ENCODE results near the gene ZNF331.
A peak's percentile ranks its signal among the peaks of the same experiment; 100 is the strongest.
"Not testable (repeated sequence)": the region's sequence is repeated elsewhere in the genome, so short reads cannot be mapped to it uniquely, and the experiment has no call there.

ZNF331 gene

GRCh38 chr19:53537521-53538377 lies at the start of gene ZNF331:
Gene ZNF331 (plus strand): TSS chr19:53538145. CDS start chr19:53569377, 31,232 bp downstream.
- H3K4me1 Mint-ChIP-seq: peaks cover 41% of the 10 kb centered on the region
- peaks cover 69% of the 10 kb centered on the region for H3K36me3 Mint-ChIP-seq (ENCODE audit: low read depth)
- peak; percentile 88 for DNase-seq
- H3K9me3 Mint-ChIP-seq: peaks cover 4% of the 10 kb centered on the region
- peak; percentile 80 for ATAC-seq
- H3K27me3 Mint-ChIP-seq: peaks cover 3% of the 10 kb centered on the region
- peak within 1 kb of the TSS; percentile 98 for H3K27ac Mint-ChIP-seq
- H3K4me3 Mint-ChIP-seq: peak within 1 kb of the TSS; percentile 92

GRCh38 chr19:53492153-53492552 lies 45.8 kb upstream of the ZNF331 start:
- Mint-ChIP-seq H3K9me3 (peaks cover 67% of the 10 kb centered on the region), H3K27me3 (no peaks in the 10 kb centered on the region), H3K4me3 (no peak overlapping the region), H3K36me3 (ENCODE audit: low read depth) (peaks cover 82% of the 10 kb centered on the region), H3K4me1 (no peaks in the 10 kb centered on the region), H3K27ac (no peak overlapping the region)
- no peak for ATAC-seq
- DNase-seq: no peak

- H3K4me1 Mint-ChIP-seq, H3K27ac Mint-ChIP-seq, H3K27me3 Mint-ChIP-seq, ATAC-seq, H3K4me3 Mint-ChIP-seq, DNase-seq: not testable (repeated sequence)
- Mint-ChIP-seq H3K36me3 (ENCODE audit: low read depth) (peaks cover 34% of the 10 kb centered on the region), H3K9me3 (peaks cover 56% of the 10 kb centered on the region)
Measured at GRCh38 chr19:53497311-53498023, 40.5 kb upstream of the ZNF331 start.

- peaks cover 54% of the 10 kb centered on the region for H3K9me3 Mint-ChIP-seq
- H3K4me1 Mint-ChIP-seq, H3K27ac Mint-ChIP-seq, ATAC-seq, DNase-seq, H3K4me3 Mint-ChIP-seq: not testable (repeated sequence)
- peaks cover 10% of the 10 kb centered on the region for H3K27me3 Mint-ChIP-seq
- H3K36me3 Mint-ChIP-seq (ENCODE audit: low read depth): peaks cover 28% of the 10 kb centered on the region
Measured at GRCh38 chr19:53498024-53498395, 39.9 kb upstream of the ZNF331 start.

GRCh38 chr19:53503151-53503550 lies 34.8 kb upstream of the ZNF331 start:
- H3K4me3 Mint-ChIP-seq; H3K36me3 Mint-ChIP-seq (ENCODE audit: low read depth); H3K27ac Mint-ChIP-seq; H3K4me1 Mint-ChIP-seq; DNase-seq; ATAC-seq: not testable (repeated sequence)
- H3K9me3 Mint-ChIP-seq: peaks cover 24% of the 10 kb centered on the region
- peaks cover 19% of the 10 kb centered on the region for H3K27me3 Mint-ChIP-seq

- ATAC-seq: not testable (repeated sequence)
Measured at GRCh38 chr19:53503671-53504364, 34.1 kb upstream of the ZNF331 start.

GRCh38 chr19:53504365-53504703 lies 33.6 kb upstream of the ZNF331 start:
- not testable (repeated sequence) for DNase-seq, H3K4me3 Mint-ChIP-seq

More at GRCh38 chr19:53503671-53504364, 34.1 kb upstream of the ZNF331 start:
- Mint-ChIP-seq H3K9me3 (peaks cover 19% of the 10 kb centered on the region), H3K27me3 (peaks cover 21% of the 10 kb centered on the region)
- DNase-seq; H3K4me1 Mint-ChIP-seq; H3K27ac Mint-ChIP-seq; H3K36me3 Mint-ChIP-seq (ENCODE audit: low read depth); H3K4me3 Mint-ChIP-seq: not testable (repeated sequence)

GRCh38 chr19:53504885-53505284 lies 33.1 kb upstream of the ZNF331 start:
- ATAC-seq: no peak
- no peaks in the 10 kb centered on the region for H3K4me1 Mint-ChIP-seq
- no peak overlapping the region for H3K27ac Mint-ChIP-seq
- H3K36me3 Mint-ChIP-seq (ENCODE audit: low read depth): peaks cover 2% of the 10 kb centered on the region
- peaks cover 14% of the 10 kb centered on the region for H3K9me3 Mint-ChIP-seq
- DNase-seq: no peak
- H3K4me3 Mint-ChIP-seq: no peak overlapping the region
- peaks cover 21% of the 10 kb centered on the region for H3K27me3 Mint-ChIP-seq

More at GRCh38 chr19:53504365-53504703, 33.6 kb upstream of the ZNF331 start:
- ATAC-seq; H3K27ac Mint-ChIP-seq; H3K36me3 Mint-ChIP-seq (ENCODE audit: low read depth); H3K4me1 Mint-ChIP-seq: not testable (repeated sequence)
- Mint-ChIP-seq H3K9me3 (peaks cover 15% of the 10 kb centered on the region), H3K27me3 (peaks cover 21% of the 10 kb centered on the region)

GRCh38 chr19:53506728-53507127 lies 31.2 kb upstream of the ZNF331 start:
- H3K36me3 Mint-ChIP-seq (ENCODE audit: low read depth): peaks cover 2% of the 10 kb centered on the region
- ATAC-seq: no peak
- H3K4me1 Mint-ChIP-seq: no peaks in the 10 kb centered on the region
- DNase-seq: no peak
- peaks cover 7% of the 10 kb centered on the region for H3K9me3 Mint-ChIP-seq
- no peak overlapping the region for H3K4me3 Mint-ChIP-seq
- H3K27ac Mint-ChIP-seq: no peak overlapping the region
- H3K27me3 Mint-ChIP-seq: peaks cover 19% of the 10 kb centered on the region

- ATAC-seq (no peak), DNase-seq (no peak)
- Mint-ChIP-seq H3K27ac (no peak overlapping the region), H3K27me3 (peaks cover 17% of the 10 kb centered on the region), H3K9me3 (peaks cover 2% of the 10 kb centered on the region), H3K36me3 (ENCODE audit: low read depth) (no peaks in the 10 kb centered on the region), H3K4me1 (no peaks in the 10 kb centered on the region), H3K4me3 (no peak overlapping the region)
Measured at GRCh38 chr19:53507523-53508442, 30.2 kb upstream of the ZNF331 start.

- ATAC-seq: no peak
- Mint-ChIP-seq H3K4me3 (no peak overlapping the region), H3K4me1 (no peaks in the 10 kb centered on the region), H3K27ac (no peak overlapping the region), H3K27me3 (peaks cover 16% of the 10 kb centered on the region), H3K36me3 (ENCODE audit: low read depth) (no peaks in the 10 kb centered on the region), H3K9me3 (no peaks in the 10 kb centered on the region)
- DNase-seq: no peak
Measured at GRCh38 chr19:53509443-53509842, 28.5 kb upstream of the ZNF331 start.

GRCh38 chr19:53509845-53510244 lies 28.1 kb upstream of the ZNF331 start:
- no peaks in the 10 kb centered on the region for H3K4me1 Mint-ChIP-seq
- H3K27ac Mint-ChIP-seq: no peak overlapping the region
- H3K27me3 Mint-ChIP-seq: peaks cover 12% of the 10 kb centered on the region
- H3K9me3 Mint-ChIP-seq: no peaks in the 10 kb centered on the region
- ATAC-seq: no peak
- no peaks in the 10 kb centered on the region for H3K36me3 Mint-ChIP-seq (ENCODE audit: low read depth)
- DNase-seq: no peak
- H3K4me3 Mint-ChIP-seq: no peak overlapping the region

- Mint-ChIP-seq H3K9me3 (no peaks in the 10 kb centered on the region), H3K36me3 (ENCODE audit: low read depth) (no peaks in the 10 kb centered on the region), H3K4me3 (no peak overlapping the region), H3K27ac (no peak overlapping the region), H3K4me1 (no peaks in the 10 kb centered on the region), H3K27me3 (peaks cover 11% of the 10 kb centered on the region)
- DNase-seq (no peak), ATAC-seq (no peak)
Measured at GRCh38 chr19:53511357-53511756, 26.6 kb upstream of the ZNF331 start.

GRCh38 chr19:53511933-53512374 lies 26.0 kb upstream of the ZNF331 start:
- peak; percentile 52 for DNase-seq
- ATAC-seq: no peak
- Mint-ChIP-seq H3K27ac (no peak overlapping the region), H3K4me3 (no peak overlapping the region), H3K4me1 (no peaks in the 10 kb centered on the region), H3K9me3 (peaks cover under 1% of the 10 kb centered on the region), H3K36me3 (ENCODE audit: low read depth) (no peaks in the 10 kb centered on the region), H3K27me3 (peaks cover 8% of the 10 kb centered on the region)
